Subcutaneous adipose tissue (tissue), 4 donors: Measurements from ENCODE around the gene SEC14L1. TPM values are rescaled to one million over a fixed set of nuclear protein-coding genes. Genes with fewer than 3 reads are reported as not detected.

Experiments
- total RNA-seq, 4 donors: library from RNA; depleted of rRNA; stranded (reverse); fragments of >200 nt; gene quantifications; one replicate each; pipeline ENCODE4 v1.1.0, GENCODE V29; 2016
- TF ChIP-seq, protein P1 (sequence below): fragments of 450-650 bp; IDR thresholded peaks from one replicate; pipeline ENCODE4 v1.5.1; 2016; ENCODE audit warnings: low read depth, mild to moderate bottlenecking, control low read depth, antibody characterized with exemption, moderate library complexity

Gene SEC14L1
- total RNA-seq, 4 donors from 2014 or later, result 61.9 to 309 (median 119) TPM

DNA sequence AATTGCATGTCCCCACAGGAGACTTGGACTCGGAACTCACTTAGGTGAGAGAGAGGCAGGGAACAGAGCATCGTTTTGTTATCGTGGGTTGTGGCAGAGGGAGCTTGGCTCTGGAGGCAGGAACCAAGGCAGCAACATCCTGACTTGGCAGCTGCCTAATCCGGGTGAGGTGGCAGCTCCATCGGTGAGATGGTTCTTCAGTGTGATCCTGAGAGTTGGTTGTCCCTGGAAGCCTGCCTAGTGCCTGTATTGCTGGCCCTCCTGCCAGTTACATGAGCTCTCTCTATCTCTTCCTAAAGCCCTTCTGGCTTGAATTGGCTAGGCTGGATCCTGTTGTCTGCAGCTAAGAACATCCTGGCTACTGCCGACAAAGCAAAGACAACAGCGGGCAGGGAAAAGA lies 19.9 kb upstream of the SEC14L1 start:
- TF ChIP-seq, protein P1, sequence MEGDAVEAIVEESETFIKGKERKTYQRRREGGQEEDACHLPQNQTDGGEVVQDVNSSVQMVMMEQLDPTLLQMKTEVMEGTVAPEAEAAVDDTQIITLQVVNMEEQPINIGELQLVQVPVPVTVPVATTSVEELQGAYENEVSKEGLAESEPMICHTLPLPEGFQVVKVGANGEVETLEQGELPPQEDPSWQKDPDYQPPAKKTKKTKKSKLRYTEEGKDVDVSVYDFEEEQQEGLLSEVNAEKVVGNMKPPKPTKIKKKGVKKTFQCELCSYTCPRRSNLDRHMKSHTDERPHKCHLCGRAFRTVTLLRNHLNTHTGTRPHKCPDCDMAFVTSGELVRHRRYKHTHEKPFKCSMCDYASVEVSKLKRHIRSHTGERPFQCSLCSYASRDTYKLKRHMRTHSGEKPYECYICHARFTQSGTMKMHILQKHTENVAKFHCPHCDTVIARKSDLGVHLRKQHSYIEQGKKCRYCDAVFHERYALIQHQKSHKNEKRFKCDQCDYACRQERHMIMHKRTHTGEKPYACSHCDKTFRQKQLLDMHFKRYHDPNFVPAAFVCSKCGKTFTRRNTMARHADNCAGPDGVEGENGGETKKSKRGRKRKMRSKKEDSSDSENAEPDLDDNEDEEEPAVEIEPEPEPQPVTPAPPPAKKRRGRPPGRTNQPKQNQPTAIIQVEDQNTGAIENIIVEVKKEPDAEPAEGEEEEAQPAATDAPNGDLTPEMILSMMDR, result no peak

DNA sequence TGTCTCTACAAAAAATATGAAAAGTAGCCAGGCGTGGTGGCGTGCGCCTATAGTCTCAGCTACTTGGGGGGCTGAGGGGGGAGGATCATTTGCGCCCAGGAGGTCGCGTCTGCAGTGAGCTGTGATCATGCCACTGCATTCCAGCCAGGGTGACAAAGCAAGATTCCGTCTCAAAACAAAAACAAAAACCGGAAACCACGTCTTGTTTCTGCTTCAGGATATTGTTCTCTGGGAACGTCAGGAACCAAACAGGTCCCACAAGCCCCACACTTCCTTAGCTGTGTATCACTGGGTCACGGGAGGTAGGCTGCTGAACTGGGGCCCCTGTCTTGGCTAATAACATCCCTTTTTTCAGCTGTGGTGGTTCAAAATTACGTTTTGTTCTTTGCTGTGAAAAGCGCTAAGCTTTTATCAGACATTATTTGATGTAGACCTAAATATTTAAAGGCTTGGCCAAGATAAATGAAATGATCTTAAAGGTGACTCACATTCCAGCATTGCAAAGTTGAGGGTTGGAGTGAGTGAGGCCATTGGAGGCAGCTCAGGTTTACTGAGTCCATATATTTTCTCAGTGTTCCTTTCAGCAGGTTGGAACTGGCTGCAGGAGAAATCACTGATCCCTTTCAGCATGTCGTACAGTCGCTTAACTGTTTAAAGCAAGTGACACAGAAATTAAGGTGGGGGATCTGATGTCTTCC lies 16.4 kb upstream of the SEC14L1 start:
- TF ChIP-seq, protein P1, result no peak

DNA sequence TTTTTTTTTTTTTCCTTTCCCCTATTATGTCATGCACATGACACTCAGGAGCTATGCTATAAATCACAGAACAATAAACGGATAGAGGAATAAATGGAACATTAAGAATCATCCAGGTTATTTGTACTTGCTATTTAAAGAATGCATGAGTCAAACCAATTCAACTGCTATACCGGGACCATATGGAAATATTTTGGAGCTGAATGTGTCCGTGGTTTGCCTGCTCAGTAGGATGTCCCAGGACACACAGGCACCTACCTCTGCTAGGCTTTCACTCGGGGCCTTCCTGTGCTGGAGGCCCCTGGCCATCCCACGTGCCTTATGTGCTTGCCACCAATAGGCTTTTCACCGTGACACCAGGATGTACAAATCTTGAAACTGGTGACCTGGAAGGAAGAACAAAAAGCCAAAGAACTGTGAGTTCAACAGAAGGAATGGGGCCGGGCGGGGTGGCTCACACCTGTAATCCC lies 15.3 kb upstream of the SEC14L1 start:
- TF ChIP-seq, protein P1, result no peak

DNA sequence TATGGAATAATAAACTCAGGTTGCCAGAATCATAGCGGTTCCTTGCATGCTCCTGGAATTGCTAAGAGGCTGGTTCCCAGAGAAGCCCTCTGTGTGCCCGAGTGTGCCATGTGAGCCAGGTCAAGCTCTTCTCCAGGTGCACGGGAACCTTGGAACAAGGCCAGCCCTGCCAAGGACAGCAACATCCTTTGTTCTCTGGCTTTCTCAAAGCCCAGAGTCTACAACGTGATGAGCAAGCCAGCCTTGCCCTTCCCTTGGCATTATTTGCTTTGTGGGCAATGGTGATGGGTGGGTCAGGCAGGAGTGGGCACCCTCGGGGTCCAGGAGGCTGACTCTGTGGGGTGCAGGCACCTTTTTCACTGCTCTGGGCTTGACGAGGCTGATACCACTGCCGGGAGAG lies 14.2 kb upstream of the SEC14L1 start:
- TF ChIP-seq, protein P1, result no peak

DNA sequence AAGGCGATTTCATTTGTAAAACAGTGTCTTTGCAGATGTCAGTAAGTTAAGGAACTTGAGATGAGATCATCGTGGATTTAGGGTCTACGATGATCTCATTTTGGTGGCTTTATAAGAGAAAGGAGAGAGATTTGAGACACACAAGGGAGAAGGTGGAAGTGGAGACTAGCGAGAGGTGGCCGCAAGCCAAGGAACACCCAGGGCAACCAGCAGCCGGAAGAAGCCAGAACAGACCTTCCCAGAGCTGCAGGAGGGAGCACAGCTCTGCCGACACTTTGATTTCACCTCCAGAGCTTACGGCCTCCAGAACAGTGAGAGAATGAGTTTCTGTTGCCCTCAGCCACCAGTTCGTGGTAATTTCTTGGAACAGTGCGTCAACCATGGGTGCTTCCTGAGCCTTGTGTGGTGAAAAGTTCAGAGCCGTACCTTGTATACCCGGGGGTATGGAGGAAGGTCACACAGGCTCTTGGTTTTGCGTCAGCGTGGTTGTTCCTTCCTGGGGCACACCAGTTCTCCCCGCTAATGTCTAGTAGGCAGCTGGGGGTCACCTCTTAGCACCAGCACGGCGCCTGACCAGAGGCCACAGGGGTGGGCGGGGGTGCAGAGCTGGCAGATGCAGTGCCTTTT lies 12.9 kb upstream of the SEC14L1 start:
- TF ChIP-seq, protein P1, result no peak

DNA sequence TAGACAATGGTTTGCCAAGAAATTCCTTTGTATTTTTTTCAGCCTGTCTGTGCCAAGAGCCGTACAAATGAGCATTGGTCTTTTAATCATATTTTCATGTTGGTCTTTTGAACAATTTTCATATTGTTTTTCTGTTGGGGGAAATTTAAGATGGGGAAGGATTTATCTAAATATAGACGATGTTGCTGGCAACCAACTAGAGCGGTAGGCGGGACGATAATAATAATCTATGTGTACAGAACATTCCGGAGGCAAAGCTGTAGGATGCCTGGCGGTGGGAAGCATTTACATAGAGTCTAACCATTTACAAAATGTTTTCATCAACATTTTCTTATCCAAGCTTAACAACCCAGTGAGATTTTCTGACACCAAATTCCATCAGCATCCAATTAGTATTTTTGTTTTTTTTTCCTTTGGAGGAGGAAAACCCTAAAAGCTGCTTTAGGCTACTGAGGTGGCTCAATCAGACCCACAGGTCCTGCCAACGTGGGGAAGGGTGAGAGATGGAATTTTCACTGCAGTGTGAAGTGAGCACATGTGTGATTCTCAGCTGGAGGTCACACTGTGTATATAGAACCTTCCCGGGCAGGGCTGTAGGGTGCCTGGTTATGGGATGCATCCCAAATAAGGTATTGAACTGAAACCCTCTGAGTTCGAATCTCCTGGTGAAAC lies 11.7 kb upstream of the SEC14L1 start:
- TF ChIP-seq, protein P1, result no peak
